ENCODE measurements around the gene RIPK3.

Gene RIPK3

DNA sequence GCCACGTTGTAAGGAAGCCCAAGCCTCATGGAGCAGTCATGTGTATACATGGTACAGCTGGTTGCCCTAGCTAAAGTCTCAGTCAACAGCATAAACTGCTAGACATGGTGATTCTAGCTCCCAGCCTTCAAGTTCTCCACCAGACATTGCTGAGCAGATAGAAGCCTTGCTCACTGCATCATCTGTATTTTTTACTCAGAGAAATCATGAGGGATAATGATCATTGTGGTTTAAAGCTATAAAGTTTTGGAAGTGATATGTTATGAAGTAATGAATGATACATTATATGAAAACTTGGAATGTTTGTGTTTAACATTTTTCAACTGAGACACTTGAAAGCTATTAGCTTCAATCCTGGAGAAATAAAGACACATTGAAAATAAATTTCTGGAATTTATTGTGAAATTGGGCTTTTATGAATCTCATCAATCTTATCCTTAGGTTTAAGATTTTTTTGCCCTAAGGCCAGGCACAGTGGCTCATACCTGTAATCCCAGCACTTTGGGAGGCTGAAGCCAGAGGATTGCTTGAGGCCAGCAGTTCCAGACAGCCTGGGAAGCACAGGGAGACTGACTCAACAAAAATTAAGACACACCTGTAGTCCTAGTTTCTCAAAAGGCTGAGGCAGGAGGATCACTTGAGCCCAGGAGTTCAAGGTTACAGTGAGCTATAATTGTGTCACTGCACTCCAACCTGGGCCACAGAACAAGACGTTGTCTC is 22.6 kb upstream of the RIPK3 start:
- no peak overlapping the region for H3K27ac ChIP-seq (ENCODE audit: low read depth, low read length)
- H2BK120ac ChIP-seq (ENCODE audit: insufficient read depth, low read length, poor library complexity) = no peak overlapping the region
- no peak overlapping the region for H2AFZ ChIP-seq (ENCODE audit: insufficient read depth, low read length, poor library complexity)
- H3K4ac ChIP-seq (ENCODE audit: low read depth, low read length) = no peak overlapping the region
- no peak overlapping the region for H4K91ac ChIP-seq (ENCODE audit: low read depth, low read length)
- no peak overlapping the region for H2AK5ac ChIP-seq (ENCODE audit: low read length)
- H2BK5ac ChIP-seq (ENCODE audit: low read depth, low read length, poor library complexity) = no peak overlapping the region
- no peak overlapping the region for H4K12ac ChIP-seq (ENCODE audit: low read depth, low read length)
- DNase-seq = peak; percentile 93 to 99
- peaks cover 2% of the 10 kb centered on the region for H3K79me2 ChIP-seq (ENCODE audit: control insufficient read depth, insufficient read depth, low read length, poor library complexity)
- H3K4me1 ChIP-seq (ENCODE audit: control insufficient read depth in 1 of 2, insufficient read depth in 2 of 2, low read length in 2 of 2) = peaks cover 0 to 4% of the 10 kb centered on the region in 2 experiments
- H3K9ac ChIP-seq (ENCODE audit: low read length) = no peak overlapping the region
- WGBS (ENCODE audit: extremely low coverage, insufficient coverage, insufficient read length) = no CpG with 5 or more reads among the region's 2 CpGs
- H3K14ac ChIP-seq (ENCODE audit: low read length) = no peak overlapping the region
- no peak overlapping the region for H3K4me2 ChIP-seq (ENCODE audit: low read length)
- no peak overlapping the region for H4K8ac ChIP-seq (ENCODE audit: low read depth, low read length)
- no peak overlapping the region for H3K23ac ChIP-seq (ENCODE audit: low read length)
- no peak overlapping the region for H3K4me3 ChIP-seq (ENCODE audit: low read depth, low read length)
- H3K79me1 ChIP-seq (ENCODE audit: low read length) = peaks cover 16% of the 10 kb centered on the region
- H3K36me3 ChIP-seq (ENCODE audit: control insufficient read depth in 1 of 2, insufficient read depth in 2 of 2, low read length in 2 of 2) = no peaks in the 10 kb centered on the region
- H3K18ac ChIP-seq (ENCODE audit: low read length) = no peak overlapping the region
- no peaks in the 10 kb centered on the region for H3K9me3 ChIP-seq (ENCODE audit: insufficient read depth, low read depth, low read length)
- H3K27me3 ChIP-seq (ENCODE audit: insufficient read depth, low read length) = no peaks in the 10 kb centered on the region
- H2BK12ac ChIP-seq (ENCODE audit: low read length) = no peak overlapping the region

DNA sequence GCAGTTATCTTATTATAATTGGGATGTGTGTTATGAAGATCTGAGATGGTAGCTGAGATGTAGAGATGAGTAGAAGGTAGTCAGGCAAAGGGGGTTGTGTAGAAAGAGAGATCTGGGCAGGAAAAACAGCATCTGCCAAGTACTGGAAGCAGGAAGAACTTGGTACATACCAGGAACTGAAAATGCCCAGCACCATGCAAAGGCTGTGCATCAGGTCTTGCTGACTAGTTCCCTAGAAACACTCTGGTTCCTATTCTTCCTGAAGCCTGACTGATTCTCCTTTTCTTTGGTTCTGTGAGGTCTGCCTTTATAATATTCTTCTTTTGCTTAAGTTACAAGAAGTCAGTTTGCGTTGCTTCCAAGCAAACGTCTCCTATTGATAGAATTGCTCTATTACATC is 21.5 kb upstream of the RIPK3 start:
- Histone ChIP-seq H2AK5ac (ENCODE audit: low read length) (no peak overlapping the region), H3K27ac (ENCODE audit: low read depth, low read length) (no peak overlapping the region), H3K4me3 (ENCODE audit: low read depth, low read length) (no peak overlapping the region), H2AFZ (ENCODE audit: insufficient read depth, low read length, poor library complexity) (no peak overlapping the region), H3K18ac (ENCODE audit: low read length) (no peak overlapping the region), H4K91ac (ENCODE audit: low read depth, low read length) (no peak overlapping the region), H2BK120ac (ENCODE audit: insufficient read depth, low read length, poor library complexity) (no peak overlapping the region), H3K79me1 (ENCODE audit: low read length) (peaks cover 7% of the 10 kb centered on the region), H3K4me2 (ENCODE audit: low read length) (no peak overlapping the region), H4K12ac (ENCODE audit: low read depth, low read length) (no peak overlapping the region), H3K27me3 (ENCODE audit: insufficient read depth, low read length) (no peaks in the 10 kb centered on the region), H3K14ac (ENCODE audit: low read length) (no peak overlapping the region), H3K9ac (ENCODE audit: low read length) (no peak overlapping the region), H3K23ac (ENCODE audit: low read length) (no peak overlapping the region), H3K4me1 (ENCODE audit: control insufficient read depth in 1 of 2, insufficient read depth in 2 of 2, low read length in 2 of 2) (peaks cover 0 to 4% of the 10 kb centered on the region in 2 experiments), H2BK12ac (ENCODE audit: low read length) (no peak overlapping the region), H3K36me3 (ENCODE audit: control insufficient read depth in 1 of 2, insufficient read depth in 2 of 2, low read length in 2 of 2) (no peaks in the 10 kb centered on the region), H3K4ac (ENCODE audit: low read depth, low read length) (no peak overlapping the region), H4K8ac (ENCODE audit: low read depth, low read length) (no peak overlapping the region), H2BK5ac (ENCODE audit: low read depth, low read length, poor library complexity) (no peak overlapping the region), H3K79me2 (ENCODE audit: control insufficient read depth, insufficient read depth, low read length, poor library complexity) (peaks cover 2% of the 10 kb centered on the region), H3K9me3 (ENCODE audit: insufficient read depth, low read depth, low read length) (no peaks in the 10 kb centered on the region)
- no CpG with 5 or more reads among the region's 2 CpGs for WGBS (ENCODE audit: extremely low coverage, insufficient coverage, insufficient read length)
- DNase-seq = peak; percentile 34 to 64

DNA sequence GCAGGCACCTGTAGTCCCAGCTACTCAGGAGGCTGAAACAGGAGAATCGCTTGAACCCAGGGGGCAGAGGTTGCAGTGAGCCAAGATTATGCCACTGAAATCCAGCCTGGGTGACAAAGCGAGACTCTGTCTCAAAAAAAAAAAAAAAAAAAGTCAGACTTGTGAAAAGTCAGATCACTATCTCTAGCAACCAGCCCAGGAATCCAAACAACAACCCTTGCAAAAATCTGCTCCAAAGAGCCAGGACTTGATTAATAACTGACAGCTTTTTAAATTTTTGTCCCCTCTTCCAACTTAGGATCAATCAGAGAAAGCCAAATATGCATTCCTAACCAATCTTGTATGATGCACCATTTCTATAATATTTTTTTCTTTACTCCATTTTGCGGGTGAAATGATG is 20.5 kb upstream of the RIPK3 start:
- Histone ChIP-seq H2BK12ac (ENCODE audit: low read length) (no peak overlapping the region), H3K36me3 (ENCODE audit: control insufficient read depth in 1 of 2, insufficient read depth in 2 of 2, low read length in 2 of 2) (no peaks in the 10 kb centered on the region), H3K4me1 (ENCODE audit: control insufficient read depth in 1 of 2, insufficient read depth in 2 of 2, low read length in 2 of 2) (no peaks in the 10 kb centered on the region), H4K12ac (ENCODE audit: low read depth, low read length) (no peak overlapping the region), H3K4me2 (ENCODE audit: low read length) (no peak overlapping the region), H3K27me3 (ENCODE audit: insufficient read depth, low read length) (no peaks in the 10 kb centered on the region), H2AFZ (ENCODE audit: insufficient read depth, low read length, poor library complexity) (no peak overlapping the region), H2BK5ac (ENCODE audit: low read depth, low read length, poor library complexity) (no peak overlapping the region), H3K4me3 (ENCODE audit: low read depth, low read length) (no peak overlapping the region), H2BK120ac (ENCODE audit: insufficient read depth, low read length, poor library complexity) (no peak overlapping the region), H3K14ac (ENCODE audit: low read length) (no peak overlapping the region), H3K9ac (ENCODE audit: low read length) (no peak overlapping the region), H2AK5ac (ENCODE audit: low read length) (no peak overlapping the region), H3K27ac (ENCODE audit: low read depth, low read length) (no peak overlapping the region), H3K79me1 (ENCODE audit: low read length) (no peaks in the 10 kb centered on the region), H3K79me2 (ENCODE audit: control insufficient read depth, insufficient read depth, low read length, poor library complexity) (no peaks in the 10 kb centered on the region), H3K9me3 (ENCODE audit: insufficient read depth, low read depth, low read length) (no peaks in the 10 kb centered on the region), H4K91ac (ENCODE audit: low read depth, low read length) (no peak overlapping the region), H4K8ac (ENCODE audit: low read depth, low read length) (no peak overlapping the region), H3K23ac (ENCODE audit: low read length) (no peak overlapping the region), H3K18ac (ENCODE audit: low read length) (no peak overlapping the region), H3K4ac (ENCODE audit: low read depth, low read length) (no peak overlapping the region)
- peak; percentile 28 to 78 for DNase-seq
- no CpG with 5 or more reads among the region's 3 CpGs for WGBS (ENCODE audit: extremely low coverage, insufficient coverage, insufficient read length)

DNA sequence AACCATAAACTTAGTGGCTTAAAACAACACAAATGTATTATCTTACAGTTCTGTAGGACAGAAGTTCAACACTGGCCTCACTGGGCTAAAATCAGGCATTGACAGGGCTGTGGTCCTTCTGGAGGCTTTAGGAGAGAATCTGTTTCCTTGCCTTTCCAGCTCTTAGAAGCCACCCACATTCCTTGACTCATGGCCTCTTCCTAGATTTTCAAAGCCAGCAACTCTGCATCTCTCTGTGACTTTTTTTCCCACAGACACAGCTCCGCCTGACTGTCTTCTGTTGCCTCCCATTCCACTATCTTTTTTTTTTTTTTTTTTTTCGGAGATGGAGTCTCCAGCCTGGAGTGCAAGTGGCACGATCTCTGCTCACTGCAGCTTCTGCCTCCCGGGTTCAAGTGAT is 16.4 kb upstream of the RIPK3 start:
- no CpG with 5 or more reads among the region's 4 CpGs for WGBS (ENCODE audit: extremely low coverage, insufficient coverage, insufficient read length)
- no peaks in the 10 kb centered on the region for H3K36me3 ChIP-seq (ENCODE audit: control insufficient read depth in 1 of 2, insufficient read depth in 2 of 2, low read length in 2 of 2)
- H2BK12ac ChIP-seq (ENCODE audit: low read length) = no peak overlapping the region
- no peak overlapping the region for H4K91ac ChIP-seq (ENCODE audit: low read depth, low read length)
- H4K12ac ChIP-seq (ENCODE audit: low read depth, low read length) = no peak overlapping the region
- H3K79me1 ChIP-seq (ENCODE audit: low read length) = no peaks in the 10 kb centered on the region
- H3K14ac ChIP-seq (ENCODE audit: low read length) = no peak overlapping the region
- DNase-seq = no peak
- H3K9me3 ChIP-seq (ENCODE audit: insufficient read depth, low read depth, low read length) = no peaks in the 10 kb centered on the region
- H2BK5ac ChIP-seq (ENCODE audit: low read depth, low read length, poor library complexity) = no peak overlapping the region
- no peak overlapping the region for H3K18ac ChIP-seq (ENCODE audit: low read length)
- H2AFZ ChIP-seq (ENCODE audit: insufficient read depth, low read length, poor library complexity) = no peak overlapping the region
- H3K23ac ChIP-seq (ENCODE audit: low read length) = no peak overlapping the region
- no peak overlapping the region for H3K4me2 ChIP-seq (ENCODE audit: low read length)
- no peak overlapping the region for H3K9ac ChIP-seq (ENCODE audit: low read length)
- H2BK120ac ChIP-seq (ENCODE audit: insufficient read depth, low read length, poor library complexity) = no peak overlapping the region
- H3K4me3 ChIP-seq (ENCODE audit: low read depth, low read length) = no peak overlapping the region
- no peak overlapping the region for H3K4ac ChIP-seq (ENCODE audit: low read depth, low read length)
- H3K4me1 ChIP-seq (ENCODE audit: control insufficient read depth in 1 of 2, insufficient read depth in 2 of 2, low read length in 2 of 2) = no peaks in the 10 kb centered on the region
- no peaks in the 10 kb centered on the region for H3K79me2 ChIP-seq (ENCODE audit: control insufficient read depth, insufficient read depth, low read length, poor library complexity)
- no peak overlapping the region for H2AK5ac ChIP-seq (ENCODE audit: low read length)
- peaks cover 5% of the 10 kb centered on the region for H3K27me3 ChIP-seq (ENCODE audit: insufficient read depth, low read length)
- no peak overlapping the region for H3K27ac ChIP-seq (ENCODE audit: low read depth, low read length)
- no peak overlapping the region for H4K8ac ChIP-seq (ENCODE audit: low read depth, low read length)
